Fibroblast of skin of right quadriceps (primary cell): ENCODE data around the gene CDK3.

Experiments used
- DNase-seq: peaks from one replicate; pipeline ENCODE4 v3.0.0-alpha.2; 2013

CDK3 gene

DNA sequence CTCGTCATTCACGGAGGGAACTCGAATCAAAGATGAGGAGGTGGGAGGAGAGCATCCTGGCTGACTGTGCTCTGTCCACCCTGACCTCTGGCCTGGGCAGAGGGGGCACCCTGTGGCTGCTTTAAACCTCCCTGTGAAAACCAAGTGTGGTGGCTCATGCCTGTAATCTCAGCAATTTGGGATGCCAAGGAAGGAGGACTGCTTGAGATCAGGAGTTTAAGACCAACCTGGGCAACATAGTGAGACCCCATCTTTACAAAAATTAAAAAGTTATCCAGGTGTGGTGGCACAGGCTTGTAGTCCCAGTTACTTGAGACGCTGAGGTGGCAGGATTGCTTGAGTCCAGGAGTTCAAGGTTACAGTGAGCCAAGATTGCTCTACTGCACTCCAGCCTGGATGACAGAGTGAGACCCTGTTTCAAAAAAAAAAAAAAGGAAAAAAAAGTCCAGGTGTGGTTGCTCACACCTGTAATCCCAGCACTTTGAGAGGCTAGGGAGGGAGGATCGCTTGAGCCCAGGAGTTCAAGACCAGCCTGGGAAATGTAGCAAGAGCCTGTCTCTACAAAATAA is 5.8 kb upstream of the CDK3 start:
- DNase-seq = no peak

DNA sequence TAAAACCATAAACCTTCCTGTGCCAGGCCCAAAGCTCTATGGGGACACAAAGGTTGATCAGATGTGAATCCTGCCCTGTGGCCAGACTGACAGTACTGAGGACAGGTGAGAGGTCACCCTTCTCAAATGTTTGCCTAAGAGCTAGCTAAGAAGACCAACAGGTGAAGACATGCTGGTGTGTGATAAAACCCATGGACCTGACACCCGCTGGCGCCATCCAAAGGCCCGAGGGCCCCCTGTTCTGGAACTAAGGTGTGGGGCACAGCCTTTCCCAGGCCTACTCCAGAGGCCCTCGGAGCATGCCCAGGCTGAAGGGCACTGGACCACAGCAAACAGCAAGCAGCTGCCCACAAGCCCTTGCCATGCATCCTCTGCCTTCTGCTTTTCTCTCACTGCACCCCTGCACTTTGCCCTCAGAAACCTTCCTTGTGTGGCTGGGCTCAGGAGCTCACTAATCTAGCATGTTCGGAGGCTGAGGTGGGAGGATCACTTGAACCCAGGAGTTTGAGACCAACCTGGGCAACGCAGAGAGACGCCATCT is 5.2 kb upstream of the CDK3 start:
- DNase-seq = no peak

DNA sequence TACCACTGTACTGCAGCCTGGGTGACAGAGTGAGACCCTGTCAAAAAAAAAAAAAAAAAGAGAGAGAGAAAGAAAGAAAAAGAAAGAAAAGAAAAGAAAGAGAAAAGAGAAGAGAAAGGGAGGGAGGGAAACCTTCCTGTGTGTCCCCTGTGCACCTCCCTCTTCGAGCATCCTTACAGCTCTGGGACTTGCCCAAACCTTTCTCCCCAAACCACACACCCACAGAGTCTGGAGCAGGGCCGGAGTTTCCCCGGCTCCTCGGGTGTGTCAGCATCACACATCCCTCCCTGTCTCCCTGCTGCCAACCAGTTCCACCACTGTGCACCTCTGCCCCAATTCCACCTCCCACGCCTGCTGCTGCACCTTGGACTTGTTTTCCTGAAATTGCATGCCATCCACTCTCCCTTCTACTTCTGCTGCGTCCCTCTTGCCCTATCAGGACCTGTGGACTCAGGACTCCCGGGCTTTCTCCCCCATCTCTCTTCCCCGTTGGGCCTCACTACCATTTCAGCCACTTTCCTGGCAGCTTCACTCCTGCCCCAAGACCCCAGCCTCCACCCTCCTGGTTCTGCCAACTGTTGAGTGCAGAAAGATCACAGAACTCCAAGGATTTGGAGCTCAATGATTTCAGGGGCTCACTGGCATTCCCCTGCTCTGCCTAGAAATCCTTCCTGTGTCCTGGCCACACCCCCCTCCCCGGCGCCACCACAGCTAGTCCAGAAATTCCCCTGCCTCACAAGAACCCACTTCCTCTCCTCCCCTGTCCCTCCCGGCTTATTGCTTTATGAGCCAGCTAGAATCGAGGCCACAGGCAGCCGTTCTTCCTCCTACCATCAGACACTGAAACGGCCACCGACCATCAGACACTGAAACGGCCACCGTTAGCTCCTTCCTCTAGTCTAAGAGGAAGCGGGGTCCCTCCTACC is 3.7 kb upstream of the CDK3 start:
- peak; percentile 74 for DNase-seq

DNA sequence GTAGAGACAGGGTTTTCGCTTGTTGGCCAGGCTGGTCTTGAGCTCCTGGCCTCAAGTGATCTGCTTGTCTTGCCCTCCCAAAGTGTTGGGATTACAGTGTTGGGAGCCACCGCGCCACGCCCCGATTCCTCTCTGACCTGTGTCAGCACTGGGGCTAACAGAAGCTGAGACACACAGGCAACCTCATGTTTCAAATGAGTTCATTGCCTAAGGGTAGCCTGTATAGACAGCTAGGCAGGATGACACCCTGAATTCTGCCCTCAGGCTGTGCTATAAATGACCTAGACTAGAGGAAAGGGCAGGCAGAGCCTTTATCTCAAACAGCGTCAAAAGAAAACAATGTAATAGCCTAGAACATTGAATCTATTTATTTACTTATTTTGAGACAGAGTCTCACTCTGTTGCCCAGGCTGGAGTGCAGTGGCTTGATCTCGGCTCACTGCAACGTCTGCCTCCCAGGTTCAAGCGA is 2.3 kb upstream of the CDK3 start:
- DNase-seq = no peak

DNA sequence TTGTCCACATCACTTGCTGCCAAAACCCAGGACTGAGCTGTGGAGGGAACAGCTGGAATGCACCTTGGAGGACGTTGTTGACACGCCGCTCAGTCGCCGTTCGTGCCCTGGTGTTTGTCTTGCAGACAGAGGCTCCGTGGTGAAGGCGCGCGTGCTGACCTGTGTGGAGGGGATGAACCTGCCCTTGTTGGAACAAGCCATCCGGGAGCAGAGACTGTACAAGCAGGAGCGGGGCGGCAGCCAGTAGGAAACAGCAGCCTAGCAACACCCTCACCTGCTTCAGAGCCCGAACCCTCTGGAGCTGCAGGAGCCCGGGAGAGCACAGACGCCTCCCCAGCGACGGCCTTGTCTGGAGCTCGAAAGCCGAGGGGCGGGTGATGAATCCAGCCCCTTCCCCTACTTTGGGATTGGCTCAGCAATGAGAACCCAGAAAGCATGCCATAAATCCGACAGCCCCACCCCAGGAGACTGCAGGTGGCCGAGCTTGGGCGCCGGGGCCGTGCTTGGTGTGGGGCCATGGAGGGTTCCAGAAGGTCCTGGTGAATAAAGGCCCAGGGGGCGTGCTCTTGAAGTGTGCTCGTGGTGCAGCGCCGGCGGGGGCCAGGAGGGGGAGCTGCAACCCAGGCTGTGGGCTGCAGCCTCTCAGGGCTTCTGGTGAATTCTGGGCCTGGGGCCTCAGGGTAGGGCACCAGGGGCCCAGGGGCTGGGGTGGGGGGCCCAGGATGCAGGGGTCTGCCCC is 470 bp upstream of the CDK3 start:
- peak; percentile 24 for DNase-seq

DNA sequence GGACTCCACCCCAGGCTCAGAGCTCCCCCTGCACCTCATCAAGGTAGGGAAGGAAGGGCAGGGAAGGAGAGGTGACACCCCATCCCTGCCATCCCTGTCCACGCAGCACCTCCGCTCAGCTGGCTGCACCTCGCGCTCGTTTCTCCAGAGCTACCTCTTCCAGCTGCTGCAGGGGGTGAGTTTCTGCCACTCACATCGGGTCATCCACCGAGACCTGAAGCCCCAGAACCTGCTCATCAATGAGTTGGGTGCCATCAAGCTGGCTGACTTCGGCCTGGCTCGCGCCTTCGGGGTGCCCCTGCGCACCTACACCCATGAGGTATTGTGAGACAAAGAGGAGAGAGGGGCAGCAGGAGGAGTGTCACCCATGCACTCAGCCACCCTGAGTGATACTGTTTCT is 1.4 kb downstream of the CDK3 start:
- no peak for DNase-seq

DNA sequence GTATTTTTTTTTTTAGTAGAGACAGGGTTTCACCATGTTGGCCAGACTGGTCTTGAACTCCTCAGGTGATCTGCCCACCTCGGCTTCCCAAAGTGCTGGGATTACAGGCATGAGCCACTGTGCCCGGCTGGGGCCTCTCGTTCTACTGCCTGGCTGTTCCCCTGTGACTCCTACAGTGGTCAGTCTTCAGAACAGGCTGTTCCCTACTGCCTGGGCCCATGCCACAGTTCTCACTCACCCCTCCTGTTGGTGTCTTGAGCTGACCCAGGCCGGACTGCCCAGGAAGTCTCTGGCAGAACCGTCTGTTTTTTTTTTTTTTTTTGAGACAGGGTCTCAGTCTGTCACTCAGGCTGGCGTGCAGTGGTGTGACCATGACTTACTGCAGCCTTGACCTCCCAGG is 3.3 kb downstream of the CDK3 start:
- no peak for DNase-seq

DNA sequence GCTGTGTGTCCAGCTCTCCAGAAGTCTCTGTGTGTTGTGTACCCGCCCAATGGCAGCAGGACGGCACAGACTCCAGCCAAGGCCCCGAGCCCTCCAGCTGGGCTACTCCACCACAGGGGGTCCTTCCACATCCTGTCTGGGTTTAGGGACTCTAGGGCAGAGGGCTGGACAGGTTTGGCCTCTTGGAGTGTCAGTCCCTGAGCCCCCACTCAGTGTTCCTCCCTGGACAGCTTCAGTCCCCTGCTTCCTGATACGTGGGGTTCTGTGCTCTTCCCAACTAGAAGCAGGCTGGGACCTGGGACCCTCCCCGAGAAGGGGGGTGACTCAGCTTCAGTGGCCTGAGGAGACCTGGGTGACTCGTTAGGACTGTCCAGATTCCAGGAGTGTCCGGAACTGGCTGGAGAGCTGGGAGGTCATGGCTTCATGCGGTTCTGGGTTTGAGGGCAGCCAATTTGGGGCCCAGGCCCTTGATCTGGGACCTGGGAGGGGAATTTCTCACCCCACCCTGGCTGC is 4.2 kb downstream of the CDK3 start:
- DNase-seq = no peak

DNA sequence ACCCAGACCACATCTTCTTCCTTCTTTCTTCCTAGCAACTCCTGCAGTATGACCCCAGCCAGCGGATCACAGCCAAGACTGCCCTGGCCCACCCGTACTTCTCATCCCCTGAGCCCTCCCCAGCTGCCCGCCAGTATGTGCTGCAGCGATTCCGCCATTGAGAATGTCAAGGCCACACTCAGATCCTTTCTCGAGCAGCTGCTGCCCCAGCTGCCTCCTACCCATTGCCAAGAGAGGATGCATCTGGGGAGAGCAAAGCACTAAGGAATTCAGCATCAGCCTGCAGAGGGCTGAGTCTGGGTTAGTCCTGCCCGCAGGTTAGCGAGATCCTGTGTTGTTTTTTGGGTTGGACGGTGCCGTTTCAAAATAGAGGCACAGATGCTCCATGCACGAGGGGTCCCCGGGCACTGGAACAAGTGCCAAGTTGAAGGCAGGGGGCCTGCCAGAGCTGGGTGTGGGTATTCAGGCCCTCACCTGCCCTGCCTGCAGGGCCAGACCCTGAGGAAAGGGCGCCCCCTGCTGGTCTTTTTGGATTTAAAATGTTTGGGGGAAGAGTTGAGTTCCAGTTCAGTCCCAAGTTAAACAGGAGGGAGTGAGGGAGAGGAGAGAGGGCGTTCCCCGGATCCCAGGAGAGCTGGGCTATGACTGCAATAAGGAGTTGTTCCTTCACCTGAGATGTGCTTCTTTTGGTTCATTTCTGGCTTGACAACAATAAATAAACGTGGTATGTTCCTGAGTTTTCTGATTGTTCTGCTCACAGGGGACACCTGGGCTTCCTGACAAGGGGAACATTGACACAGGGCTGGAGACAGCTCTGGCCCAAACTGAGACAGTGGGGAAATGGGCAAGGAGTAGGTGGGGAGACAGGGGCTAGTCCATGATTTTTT is 4.9 kb downstream of the CDK3 start:
- DNase-seq = peak; percentile 57

DNA sequence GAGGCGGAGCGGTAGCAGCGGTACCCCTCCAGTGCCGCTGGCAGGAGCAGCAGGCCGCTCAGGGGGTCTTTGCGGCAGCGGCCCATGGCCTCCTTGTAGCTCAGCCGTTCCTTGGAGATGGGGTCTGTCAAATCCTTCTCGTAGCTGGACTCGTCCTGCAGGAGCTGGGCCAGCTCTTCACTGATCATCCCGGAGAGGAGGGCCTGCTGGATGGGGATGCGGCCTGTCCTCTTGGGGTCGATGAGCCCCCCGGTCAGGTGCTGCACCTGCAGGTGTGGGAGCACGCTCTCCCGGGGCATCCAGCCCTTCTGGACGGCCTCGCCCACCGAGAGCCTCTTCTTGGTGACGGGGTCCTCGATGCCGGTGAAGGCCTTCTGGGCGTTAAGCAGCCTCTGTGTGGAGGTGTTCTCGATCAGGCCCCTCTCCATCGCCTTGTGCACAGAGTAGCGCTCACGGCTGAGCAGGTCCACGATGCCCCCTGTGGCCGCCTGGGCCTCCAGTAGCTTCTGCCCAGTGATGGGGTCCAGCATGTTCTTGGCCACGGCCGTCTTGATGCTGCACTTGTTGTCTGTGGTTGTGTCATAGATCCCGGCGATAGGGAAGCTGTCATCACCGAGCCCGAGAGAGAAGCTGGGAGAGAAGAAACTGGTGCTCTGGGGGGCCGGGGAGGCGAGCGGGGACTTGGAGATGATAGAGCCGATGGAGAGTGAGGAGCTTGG is 6.6 kb downstream of the CDK3 start:
- DNase-seq = no peak

DNA sequence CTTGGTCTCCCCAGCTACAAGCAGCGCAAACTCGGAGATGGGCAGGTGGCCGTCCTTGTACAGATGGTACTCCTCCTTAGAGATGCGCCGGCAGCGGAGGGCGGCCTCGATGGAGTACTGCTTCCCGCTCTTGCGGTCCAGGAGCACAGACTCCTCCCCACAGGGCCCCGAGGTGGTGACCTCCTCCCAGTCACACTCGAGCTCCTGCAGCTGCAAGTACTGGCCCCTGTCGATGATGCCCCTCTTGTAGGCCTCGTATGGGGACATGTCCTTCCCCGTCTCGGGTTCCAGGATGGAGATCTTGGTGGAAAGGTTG is 7.2 kb downstream of the CDK3 start:
- DNase-seq = no peak

DNA sequence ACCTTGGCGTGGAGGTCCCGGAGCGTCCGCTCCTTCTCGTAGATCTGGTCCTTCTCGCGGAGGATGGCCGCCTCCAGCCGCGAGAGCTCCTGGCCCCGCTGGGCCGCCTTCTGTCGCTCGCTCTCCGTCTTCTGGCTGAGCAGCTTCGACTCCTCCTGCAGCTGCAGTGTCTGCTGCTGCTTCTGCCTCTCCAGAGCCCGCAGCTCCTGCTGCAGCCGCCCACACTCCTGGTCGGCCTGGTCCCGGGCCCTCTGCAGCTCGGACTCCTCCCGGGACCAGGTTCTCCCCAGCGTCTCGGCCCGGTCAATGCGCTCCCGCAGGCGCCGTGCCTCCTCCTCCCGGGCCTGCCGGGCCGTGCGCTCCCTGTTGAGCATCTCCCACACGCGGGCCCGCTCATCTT is 7.6 kb downstream of the CDK3 start:
- DNase-seq = no peak

DNA sequence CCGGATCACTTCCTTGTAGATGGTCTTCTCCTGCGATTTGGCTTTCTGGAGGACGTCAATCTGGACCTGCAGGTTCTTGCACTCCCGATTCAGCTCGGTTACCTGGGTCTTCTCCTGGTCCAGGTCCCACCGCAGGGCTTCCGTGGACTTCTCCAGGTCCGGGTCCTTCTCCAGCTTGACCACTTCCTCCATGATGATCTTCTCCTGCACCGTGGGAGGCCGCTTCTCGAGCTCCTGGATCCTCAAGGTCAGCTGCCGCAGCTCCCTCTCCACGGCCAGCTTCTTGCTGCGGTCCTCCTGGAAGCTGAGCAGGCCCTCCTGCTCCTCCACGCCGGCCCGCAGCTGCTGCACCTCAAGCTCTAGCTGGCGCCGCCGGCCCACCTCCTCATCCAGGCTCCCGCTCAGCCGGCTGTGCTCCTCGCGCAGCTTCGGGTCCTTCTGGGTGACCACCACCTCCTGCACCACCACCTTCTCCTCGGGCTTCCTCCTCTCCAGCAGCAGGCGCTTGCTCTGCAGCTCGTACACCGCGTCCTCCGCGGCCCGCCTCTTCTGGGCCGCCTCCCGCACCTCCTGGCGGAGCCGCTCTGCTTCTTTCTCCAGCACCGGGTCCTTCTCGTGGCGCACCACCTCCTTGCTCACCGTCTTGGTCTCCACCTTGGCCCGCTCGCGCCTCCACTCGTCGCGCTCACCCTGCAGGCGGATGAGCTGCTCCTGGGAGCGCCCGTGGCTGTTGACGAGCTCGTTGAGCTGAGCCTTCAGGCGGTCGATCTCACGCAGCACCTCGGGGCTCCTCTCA is 8.2 kb downstream of the CDK3 start:
- no peak for DNase-seq

DNA sequence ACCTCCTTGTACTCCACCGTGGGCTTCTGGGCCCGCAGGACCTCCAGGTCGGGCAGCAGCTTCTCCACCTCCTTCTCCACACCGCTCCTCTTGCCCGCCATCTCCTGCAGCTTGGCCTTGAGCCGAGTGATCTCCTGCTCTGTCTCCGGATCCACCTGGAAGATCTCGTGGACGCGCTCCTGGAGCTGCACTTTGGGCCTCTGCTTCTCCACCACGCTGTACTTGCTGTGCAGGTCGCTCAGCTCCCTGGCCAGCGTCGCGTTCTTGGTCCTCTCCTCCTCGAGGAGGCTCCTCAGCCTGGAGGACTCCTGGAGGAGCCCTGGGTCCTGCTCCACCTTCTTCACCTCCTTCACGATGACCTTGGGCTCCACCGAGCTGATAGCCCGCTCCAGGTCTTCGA is 8.8 kb downstream of the CDK3 start:
- no peak for DNase-seq

DNA sequence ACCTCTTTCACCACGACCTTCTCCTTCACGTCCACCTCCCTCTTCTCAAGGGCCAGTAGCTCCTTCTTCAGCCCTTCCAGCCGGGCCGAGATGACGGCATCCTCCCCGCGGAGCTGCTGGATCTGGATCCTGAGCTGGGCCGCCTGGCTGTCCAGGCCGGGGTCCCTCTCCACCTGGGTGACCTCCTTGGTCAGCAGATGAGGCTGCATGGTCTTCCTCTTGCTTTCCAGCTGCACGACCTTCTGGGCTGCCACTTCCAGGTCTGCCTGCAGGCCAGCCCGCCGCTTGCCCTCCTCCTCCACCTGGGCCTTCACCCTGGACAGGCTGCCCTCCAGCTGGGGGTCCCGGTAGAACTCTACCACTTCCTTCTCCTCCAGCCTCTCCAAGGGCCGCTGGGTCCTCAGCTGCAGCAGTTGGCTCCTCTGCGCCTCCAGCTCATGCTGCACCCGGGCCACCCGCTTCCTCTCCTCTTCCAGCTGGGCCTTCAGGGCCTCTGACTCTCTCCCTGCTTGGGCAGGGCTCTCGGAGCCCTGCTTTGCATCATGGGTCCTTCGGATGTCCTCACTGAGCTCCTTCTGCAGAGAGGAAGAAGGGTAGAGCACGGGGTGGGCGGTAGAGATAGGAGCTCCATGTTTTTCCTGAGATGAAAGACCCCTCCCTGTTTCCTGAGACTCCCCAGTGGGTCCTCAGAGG is 9.5 kb downstream of the CDK3 start:
- DNase-seq = no peak

DNA sequence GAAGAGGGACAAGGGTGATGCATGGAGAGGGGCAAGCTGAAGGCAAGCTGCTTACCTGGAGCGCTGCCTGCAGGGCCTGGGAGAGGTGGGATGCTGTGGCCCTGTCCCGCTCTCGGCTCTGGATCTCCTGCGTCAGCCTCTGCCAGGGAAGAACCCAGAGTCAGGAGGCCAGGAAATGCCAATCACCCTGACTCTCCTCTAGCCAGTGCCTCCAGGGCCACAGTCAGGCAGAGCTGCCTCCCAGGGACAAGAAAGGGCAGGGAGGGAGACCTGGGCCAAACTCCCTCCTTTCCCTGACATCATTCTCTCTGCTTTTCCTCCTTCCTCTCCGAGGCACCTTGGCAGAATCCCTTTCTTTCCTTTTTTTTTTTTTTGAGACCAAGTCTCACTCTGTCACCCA is 11.3 kb downstream of the CDK3 start:
- DNase-seq = no peak

DNA sequence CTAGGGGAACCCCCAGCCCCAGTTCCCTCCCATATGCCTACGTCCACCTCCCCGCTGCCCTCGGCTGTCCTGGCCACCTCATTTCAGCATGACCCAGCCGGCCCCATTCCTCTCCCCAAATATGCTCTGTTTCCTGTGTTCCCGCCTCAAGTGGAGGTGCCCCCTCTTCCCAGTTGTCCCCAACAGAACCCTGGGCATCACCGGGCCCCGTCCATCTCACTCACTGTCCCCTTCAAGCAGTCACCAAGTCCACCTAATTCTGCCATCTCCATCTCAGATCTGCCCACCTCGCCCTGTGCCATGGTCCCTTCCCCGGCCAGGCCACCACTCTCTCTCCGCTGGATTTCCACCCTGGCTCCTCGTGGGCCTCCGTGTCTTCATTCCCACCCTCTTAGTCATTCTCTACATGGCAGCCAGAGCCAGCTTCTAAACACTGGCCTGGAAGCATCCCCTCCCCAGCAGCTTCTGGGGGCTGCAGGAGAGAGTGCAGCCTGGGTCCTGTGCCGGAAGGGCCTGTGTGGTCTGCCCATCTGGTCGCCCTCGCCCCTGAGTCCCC is 12.8 kb downstream of the CDK3 start:
- no peak for DNase-seq

DNA sequence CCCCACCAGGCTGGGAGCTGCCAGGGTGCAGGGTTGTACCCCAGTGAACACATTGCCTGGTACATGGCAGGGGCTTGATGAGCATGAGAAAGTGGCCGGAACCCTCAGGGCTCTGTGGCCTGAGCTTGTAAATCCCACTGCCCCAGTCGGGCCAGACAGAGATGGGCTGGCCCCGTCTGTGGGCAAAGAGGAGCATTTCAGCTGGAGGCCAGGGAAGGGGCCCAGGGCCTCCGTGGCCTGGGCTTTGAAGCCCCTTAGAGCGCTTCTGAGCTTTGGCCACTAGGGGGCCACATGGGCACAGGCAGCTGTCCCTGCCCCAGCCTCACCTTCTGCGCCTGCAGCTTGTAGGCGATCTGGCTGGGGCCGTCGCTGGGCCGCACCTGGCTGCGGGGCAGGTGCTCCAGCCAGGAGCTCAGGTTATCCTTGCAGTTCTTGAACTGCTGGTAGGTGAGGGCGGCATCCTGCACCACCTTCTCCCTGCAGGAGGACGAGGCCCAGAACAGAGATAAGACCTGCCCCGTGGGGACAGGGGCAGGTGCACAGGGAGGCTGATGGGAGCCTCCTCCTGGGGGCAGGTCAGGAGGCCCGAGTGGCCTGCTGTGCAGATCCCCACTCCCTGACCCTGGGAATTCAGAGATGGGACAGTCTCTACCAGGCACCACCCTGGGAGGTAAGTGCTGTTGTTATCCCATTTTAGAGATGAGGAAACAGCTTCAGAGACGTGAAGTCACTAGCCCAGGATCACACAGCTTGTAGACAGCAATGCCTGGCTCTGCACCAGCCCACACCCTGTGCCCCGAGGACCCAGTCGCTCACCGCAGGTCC is 13.7 kb downstream of the CDK3 start:
- peak; percentile 58 for DNase-seq

DNA sequence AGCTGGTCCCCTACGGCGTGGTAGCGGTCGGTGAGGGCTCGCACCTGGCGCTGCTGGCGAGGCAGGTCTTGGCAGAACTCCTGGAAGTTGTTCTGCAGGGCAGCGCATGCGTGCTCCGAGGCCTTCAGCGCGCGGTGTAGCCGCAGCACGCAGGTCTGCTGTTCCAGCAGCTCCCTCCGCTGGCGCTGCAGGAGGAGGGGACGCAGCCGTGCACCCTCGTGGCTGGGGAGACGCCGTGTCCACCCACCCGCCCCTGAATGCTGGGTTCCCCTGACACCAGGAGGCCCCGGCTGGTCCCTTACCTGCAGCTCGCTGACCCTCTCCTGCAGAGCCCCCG is 14.2 kb downstream of the CDK3 start:
- no peak for DNase-seq
